AG09309 (cell line): Measurements from ENCODE around the gene ATP5PO.
"Not testable (repeated sequence)": the region's sequence is repeated elsewhere in the genome, so short reads cannot be mapped to it uniquely, and the experiment has no call there.

Experiments used
- DNase-seq: peaks from one replicate; pipeline ENCODE4 v3.0.0-alpha.2; 2010; ENCODE audit warnings: low read depth
- H3K4me3 ChIP-seq: 2 replicates; pipeline ENCODE4 v1.5.1; 2011; ENCODE audit warnings: mild to moderate bottlenecking, low read depth, low read length, moderate library complexity; ENCODE audit not compliant: control insufficient read depth
- TF ChIP-seq, protein P1 (sequence below): IDR thresholded peaks from 2 replicates; pipeline ENCODE4 v1.5.1; 2011; ENCODE audit warnings: mild to moderate bottlenecking, low read depth, low read length, inconsistent platforms; ENCODE audit not compliant: insufficient read depth, control insufficient read depth; ENCODE audit errors: missing control alignments

The ATP5PO gene

DNA sequence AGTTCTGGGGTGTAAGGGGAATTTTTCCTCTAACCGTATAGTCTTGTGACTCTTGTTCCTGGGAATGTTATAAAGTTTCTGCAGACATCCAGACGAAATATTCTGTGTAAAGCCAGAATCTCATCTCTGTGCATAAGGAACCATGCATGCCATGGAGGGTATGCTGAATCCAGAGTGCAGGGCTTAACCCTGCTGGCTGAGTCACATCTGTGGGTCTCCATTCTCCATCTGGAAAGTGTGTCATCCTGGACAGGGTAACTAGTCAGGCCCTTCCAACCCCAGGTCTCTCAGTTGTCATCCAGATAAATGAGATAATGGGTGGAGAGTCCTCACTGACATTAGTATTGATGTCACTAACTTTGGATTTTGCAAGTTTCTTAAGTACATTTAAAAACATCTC, 48.8 kb downstream of the ATP5PO start:
- no peak overlapping the region for H3K4me3 ChIP-seq
- DNase-seq = no peak
- TF ChIP-seq, protein P1, sequence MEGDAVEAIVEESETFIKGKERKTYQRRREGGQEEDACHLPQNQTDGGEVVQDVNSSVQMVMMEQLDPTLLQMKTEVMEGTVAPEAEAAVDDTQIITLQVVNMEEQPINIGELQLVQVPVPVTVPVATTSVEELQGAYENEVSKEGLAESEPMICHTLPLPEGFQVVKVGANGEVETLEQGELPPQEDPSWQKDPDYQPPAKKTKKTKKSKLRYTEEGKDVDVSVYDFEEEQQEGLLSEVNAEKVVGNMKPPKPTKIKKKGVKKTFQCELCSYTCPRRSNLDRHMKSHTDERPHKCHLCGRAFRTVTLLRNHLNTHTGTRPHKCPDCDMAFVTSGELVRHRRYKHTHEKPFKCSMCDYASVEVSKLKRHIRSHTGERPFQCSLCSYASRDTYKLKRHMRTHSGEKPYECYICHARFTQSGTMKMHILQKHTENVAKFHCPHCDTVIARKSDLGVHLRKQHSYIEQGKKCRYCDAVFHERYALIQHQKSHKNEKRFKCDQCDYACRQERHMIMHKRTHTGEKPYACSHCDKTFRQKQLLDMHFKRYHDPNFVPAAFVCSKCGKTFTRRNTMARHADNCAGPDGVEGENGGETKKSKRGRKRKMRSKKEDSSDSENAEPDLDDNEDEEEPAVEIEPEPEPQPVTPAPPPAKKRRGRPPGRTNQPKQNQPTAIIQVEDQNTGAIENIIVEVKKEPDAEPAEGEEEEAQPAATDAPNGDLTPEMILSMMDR = no peak

GRCh38 chr21:33865996-33866575, 49.5 kb downstream of the ATP5PO start:
- H3K4me3 ChIP-seq = no peak overlapping the region
- DNase-seq = no peak
- TF ChIP-seq, protein P1 = no peak

DNA sequence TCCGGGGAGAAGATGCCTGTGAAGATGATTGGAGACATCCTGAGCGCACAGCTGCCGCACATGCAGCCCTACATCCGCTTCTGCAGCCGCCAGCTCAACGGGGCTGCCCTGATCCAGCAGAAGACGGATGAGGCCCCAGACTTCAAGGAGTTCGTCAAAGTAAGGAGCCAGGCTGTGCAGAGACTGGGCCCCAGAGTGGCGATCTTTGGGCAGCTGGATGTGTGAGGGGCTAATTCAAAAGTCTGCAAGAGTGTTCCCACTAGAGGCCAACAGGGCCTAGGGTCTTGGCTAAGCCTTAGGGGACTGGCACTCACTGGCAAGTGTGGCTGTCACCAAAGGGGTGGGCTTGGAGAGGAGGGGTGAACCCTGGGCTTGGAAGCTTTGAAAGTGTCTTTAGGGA, 50.4 kb downstream of the ATP5PO start:
- H3K4me3 ChIP-seq = no peak overlapping the region
- TF ChIP-seq, protein P1 = no peak
- no peak for DNase-seq

- TF ChIP-seq, protein P1 = no peak
- no peak for DNase-seq
- no peak overlapping the region for H3K4me3 ChIP-seq
These were observed 51.5 kb downstream of the ATP5PO start for GRCh38 chr21:33864150-33864549.

- not testable (repeated sequence) for H3K4me3 ChIP-seq, DNase-seq
These were observed 52.4 kb downstream of the ATP5PO start for GRCh38 chr21:33863191-33863590.

DNA sequence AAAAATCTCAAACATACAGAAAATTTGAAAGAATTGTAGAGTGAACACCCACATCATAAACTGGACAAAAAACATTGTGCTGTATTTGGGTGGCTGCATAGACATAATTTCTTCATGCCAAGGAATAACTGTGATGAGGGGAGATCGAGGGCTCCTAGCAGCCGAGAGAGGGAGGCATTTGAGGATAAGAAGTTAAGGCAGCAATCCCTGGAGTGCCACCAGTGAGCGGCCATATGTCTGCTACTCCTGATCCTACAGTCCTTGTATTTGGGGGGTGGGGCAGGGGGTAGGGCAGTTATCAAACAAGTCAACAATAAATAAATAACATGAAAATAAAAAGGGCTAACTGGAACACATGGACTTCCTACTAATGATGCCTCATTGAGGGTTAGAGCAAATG, 54.5 kb downstream of the ATP5PO start:
- TF ChIP-seq, protein P1 = no peak
- no peak overlapping the region for H3K4me3 ChIP-seq
- DNase-seq = no peak

DNA sequence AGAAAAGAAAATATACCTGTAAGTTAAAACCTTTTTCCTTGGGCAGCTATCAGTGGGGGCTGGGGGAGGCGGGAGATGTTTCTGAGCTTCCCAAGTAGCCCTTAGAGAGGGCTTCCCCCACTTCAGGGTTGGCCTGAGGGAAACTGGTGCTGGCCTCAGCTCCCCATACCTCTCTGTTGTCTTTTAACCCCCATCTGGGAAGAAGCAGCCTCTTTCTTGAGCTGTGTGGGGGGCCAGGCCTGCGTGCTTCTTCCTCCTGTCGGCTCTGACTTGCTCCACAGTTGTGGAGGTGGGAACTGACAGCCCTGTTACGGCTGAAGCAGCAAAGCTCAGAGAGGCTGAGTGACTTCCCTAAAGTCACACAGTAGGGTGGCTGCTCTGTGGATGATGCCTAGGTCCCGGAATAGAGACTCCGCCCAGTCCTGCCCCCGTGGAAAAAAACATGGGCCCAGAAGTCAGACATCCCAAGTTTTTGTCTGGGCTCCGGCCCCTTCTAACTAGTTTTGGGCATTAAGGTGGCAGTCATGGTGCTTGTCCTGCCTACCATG, 55.2 kb downstream of the ATP5PO start:
- no peak overlapping the region for H3K4me3 ChIP-seq
- DNase-seq = no peak
- TF ChIP-seq, protein P1 = no peak
